ENCODE data around the gene KRTAP10-8.
"Not testable (repeated sequence)": the region's sequence is repeated elsewhere in the genome, so short reads cannot be mapped to it uniquely, and the experiment has no call there.

Gene KRTAP10-8

DNA sequence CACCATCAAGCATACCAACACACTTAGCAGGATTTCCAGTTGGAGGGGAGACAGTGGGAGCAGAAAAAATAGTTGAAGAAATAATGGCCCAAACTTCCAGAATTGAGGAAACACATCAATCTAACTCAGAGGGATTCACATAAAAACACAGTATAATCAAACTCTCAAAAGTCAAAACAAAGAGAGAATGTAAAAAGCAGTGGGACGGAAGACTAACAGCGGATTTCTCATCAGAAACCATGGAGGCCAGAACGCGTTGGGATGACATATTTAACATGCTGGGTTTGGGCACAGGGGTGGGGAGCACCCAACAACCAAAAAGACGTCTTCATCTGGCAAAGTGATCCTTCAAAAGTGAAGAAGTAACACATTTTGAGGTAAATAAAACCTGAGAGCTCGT lies 8.0 kb downstream of the KRTAP10-8 start:
- no peak for DNase-seq

DNA sequence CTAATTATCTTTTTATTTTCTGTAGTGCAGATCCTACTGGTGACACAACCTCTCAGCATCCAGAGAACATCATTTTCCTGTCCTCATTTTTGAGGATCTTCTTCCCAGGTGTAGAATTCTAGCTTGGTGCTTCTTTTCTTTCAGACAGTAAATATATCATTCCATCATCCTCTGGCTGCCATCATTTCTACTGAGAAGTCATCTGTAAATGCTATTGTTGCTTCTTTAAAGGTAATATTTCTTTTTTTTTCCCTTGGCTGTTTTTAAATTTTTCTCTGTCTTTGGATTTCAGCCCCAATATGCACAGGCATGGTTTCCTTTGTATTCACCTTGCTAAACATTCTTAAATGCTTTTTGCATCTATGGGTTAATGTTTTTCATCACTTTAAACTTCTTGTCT lies 11.7 kb downstream of the KRTAP10-8 start:
- DNase-seq, result no peak

DNA sequence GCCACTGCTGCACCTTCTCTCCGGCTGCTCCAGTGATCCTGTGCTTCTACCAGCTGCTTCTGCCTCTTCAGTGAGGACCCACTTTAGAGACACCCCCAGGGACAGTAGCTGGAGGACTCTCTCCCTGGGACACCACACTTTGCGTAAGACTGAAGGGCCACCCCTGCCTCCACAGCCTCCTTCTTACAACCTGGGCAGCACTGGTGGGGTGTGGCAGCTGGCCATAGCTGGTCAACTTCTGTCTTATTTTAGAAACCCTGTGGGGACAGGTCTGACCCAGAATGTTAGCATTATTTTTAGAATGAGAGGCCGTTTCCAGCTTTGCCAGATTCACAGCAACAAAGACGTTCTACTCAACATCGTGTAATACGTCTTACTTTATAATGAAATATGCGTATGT lies 13.9 kb downstream of the KRTAP10-8 start:
- DNase-seq, result no peak

DNA sequence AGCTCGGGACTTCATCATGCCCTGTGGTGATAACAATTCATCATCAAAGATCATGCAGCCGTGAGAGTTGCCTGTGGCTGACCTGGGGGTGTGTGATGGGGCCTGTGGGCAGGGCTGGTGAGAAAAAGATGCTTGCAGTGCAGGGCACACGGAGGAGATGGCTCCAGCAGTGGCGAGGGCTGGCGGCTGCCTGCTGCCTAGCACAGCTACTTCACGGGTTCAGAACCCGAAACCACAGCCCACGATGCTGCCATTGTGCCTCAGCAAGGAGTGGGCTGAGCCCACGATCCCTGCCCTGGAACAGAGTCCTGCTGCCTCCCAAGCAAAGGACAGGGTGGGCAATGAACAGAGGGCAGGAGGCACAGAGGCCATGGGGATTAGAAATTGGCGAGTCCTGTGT lies 14.4 kb downstream of the KRTAP10-8 start:
- no peak for DNase-seq

DNA sequence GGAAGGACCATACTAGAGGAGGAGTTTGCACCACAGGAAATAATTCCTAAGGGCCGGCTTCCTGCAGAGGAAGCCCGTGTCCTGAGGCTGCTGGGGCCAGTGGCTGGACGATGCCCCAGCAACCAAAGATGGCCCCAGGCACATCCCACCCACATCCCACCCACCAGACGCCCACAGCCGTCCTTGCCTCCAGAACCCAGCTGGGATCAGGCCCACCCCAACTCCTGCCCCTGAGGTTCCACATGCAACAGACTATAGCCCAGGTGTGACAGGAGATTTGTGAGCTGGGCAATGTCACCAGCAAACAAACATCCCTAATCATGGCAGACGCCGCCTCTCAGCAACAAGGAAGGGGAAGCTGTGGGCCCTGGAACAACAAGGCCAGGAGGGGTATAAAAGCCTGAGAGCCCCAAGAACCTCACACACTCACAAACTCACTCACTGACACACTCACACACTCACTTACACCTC lies 14.8 kb downstream of the KRTAP10-8 start, which contains the start of gene KRTAP10-9:
Gene KRTAP10-9, plus strand, starts transcription at position 421 of the 471 bp plus-strand sequence. CDS start 79 bp downstream, outside the sequence.
- no peak for DNase-seq

DNA sequence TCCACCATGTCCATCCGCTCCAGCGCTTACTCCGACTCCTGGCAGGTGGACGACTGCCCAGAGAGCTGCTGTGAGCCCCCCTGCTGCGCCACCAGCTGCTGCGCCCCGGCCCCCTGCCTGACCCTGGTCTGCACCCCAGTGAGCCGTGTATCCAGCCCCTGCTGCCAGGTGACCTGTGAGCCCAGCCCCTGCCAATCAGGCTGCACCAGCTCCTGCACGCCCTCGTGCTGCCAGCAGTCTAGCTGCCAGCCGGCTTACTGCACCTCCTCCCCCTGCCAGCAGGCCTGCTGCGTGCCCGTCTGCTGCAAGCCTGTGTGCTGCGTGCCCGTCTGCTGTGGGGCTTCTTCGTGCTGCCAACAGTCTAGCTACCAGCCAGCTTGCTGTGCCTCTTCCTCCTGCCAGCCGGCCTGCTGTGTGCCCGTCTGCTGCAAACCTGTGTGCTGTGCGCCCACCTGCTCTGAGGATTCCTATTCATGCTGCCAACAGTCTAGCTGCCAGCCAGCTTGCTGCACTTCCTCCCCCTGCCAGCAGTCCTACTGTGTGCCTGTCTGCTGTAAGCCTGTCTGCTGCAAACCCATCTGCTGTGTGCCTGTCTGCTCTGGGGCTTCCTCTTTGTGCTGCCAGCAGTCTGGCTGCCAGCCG lies 15.4 kb downstream of the KRTAP10-8 start:
- not testable (repeated sequence) for DNase-seq

DNA sequence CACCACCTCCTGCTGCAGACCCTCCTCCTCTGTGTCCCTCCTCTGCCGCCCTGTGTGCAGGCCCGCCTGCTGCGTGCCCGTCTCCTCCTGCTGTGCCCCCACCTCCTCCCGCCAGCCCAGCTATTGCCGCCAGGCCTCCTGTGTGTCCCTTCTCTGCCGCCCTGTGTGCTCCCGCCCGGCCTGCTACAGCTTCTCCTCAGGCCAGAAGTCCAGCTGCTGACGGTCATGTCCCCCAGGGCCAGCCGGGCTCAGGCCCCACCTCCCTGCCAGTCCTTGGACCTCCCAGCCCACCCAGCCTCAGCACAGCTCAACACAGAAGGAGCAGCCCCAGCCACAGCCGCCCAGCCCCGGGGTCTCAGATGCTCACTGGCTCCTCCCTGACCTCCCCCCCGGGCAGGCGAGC lies 16.0 kb downstream of the KRTAP10-8 start:
- DNase-seq, result not testable (repeated sequence)

DNA sequence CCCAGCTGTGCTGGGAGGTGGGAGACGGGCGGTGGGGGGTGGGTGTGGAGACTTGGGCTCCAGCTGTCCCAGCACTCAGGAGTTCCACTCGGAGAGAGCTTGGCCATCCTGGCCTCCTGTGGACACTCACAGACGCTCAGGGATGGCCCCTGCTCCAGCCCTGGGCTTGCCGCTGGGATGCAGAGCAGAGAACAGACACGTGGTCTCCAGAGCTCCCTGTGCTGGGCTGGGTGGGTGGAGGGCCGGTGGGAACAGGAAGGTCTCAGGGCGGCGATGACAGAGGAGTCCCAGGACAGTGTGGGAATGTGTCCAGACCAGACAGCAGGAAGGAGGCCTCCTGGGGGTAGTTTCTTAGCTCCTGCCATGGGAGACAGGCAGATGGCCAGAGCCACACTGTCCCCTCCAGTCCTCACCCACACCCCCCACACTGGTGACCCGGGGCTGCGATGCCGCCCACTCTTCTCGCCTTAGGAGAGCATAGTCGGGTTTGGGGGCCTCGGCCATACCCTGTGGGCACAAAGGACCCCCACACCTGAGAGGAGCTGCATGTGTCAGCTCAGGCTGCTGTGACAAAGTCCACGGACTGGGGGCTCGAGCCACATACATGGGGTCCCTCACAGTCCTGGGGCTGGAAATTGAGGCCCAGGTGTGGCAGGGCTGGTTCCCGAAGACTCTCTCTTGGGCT lies 17.0 kb downstream of the KRTAP10-8 start:
- DNase-seq, result no peak

DNA sequence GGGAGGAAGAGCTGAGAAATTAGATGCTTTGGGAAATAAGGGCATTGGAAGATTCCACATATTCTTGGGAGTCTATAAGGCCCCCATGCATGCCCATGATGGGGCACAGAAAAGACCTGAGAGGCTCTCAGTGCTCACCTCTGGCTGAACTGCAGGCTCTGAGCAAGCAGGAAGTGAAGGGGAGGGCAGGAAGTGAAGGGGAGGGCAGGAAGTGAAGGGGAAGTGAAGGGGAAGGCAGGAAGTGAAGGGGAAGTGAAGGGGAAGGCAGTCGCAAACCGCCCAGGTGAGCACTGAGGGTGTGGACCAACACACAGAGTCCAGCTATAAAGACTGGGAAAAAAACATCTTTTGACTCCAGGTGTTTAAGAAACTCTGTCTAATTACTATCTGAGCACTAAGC lies 18.6 kb downstream of the KRTAP10-8 start:
- DNase-seq, result no peak

DNA sequence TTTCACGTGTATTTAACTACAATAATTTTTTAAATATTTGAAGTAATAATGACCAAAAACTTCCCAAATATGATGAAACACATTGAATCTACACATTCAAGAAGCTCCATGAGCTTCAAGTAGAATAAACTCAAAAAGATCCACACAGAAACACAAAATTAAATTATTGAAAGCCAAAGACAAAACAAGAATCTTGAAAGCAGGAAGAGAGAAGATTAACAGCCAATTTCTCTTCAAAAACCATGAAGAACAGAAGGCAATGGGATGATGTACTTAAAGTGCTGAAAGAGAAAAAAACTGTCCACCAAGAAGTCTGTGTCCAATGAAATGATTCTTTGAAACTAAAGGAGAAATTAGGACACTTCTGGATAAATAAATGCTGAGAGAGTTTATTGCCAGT lies 20.2 kb downstream of the KRTAP10-8 start:
- no peak for DNase-seq

DNA sequence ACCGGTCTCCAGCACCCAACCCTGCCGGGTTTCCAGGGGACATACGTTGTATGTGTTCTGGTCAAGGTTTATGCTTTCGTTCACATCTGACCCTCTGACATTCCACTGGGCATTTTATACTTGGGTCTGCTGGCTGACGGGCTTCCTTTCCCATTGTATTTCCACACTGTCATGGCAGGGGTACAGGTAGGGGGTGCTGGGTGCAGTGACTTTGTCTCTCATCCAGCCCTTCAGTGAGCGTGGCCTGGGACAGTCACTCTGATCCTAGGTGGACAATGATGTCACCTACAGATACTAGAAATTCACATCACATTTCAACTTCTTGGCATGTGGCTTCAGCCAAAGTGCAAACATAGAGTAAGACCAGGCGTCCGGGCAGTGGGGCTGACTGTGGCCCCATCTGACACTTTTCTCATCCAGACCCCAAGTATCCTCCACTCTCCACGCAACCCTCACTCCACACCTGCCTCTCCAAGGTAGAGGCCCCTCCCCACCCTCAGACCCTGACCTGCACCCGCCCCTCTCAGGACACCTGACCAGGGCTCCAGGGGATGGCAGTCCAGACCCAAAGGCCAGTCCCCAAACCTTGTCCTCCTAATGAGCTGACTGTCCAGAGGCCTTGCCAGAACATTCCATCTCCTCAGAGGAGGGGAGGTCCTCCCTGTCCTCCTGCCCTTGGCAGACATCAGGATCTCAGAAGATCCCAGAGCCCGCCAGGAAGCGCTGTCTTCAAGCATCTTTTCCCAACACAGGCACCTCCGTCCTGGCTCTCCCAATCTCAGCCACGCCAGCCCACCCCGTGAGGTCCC lies 24.5 kb downstream of the KRTAP10-8 start:
- DNase-seq, result no peak

DNA sequence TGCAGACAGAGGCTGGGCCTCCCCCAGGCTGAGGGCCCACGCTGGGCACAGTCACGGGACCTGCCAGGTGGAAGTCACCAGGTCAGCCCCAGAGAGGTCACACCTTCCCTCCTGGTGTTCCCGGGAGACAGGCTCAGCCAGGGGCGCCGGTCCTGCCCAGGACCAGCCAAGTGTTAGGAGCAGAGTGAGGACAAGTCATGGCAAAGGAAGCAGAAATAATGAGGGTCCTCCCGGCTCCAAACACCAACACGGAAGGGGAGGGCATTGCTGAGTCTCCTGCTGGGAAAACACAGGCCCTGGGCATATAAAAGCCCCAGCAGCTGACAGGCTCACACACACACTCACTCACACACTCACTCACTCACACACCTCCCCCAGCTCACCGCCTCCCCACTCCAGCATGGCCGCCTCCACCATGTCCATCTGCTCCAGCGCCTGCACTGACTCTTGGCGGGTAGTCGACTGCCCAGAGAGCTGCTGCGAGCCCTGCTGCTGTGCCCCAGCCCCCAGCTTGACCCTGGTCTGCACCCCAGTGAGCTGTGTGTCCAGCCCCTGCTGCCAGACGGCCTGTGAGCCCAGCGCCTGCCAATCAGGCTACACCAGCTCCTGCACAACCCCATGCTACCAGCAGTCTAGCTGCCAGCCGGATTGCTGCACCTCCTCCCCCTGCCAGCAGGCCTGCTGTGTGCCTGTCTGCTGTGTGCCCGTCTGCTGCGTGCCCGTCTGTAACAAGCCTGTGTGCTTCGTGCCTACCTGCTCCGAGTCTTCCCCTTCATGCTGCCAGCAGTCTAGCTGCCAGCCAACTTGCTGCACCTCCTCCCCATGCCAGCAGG lies 25.4 kb downstream of the KRTAP10-8 start, which contains the start of gene KRTAP10-10:
Gene KRTAP10-10, plus strand, starts transcription at position 339 of the 833 bp plus-strand sequence. Its CDS starts 62 bp downstream, at position 401.
- no peak for DNase-seq

DNA sequence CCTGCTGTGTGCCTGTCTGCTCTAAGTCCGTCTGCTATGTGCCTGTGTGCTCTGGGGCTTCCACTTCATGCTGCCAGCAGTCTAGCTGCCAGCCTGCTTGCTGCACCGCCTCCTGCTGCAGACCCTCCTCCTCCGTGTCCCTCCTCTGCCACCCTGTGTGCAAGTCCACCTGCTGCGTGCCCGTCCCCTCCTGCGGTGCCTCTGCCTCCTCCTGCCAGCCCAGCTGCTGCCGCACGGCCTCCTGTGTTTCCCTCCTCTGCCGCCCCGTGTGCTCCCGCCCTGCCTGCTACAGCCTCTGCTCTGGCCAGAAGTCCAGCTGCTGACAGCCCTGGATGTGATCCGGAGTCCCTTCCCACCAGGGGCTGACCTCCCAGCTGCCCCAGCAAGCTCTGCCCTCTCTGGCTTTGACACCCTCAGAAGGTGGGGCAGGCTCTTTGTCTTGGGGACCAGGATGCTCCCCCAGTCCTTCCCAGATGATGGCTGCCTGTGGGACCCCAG lies 26.0 kb downstream of the KRTAP10-8 start:
- DNase-seq, result not testable (repeated sequence)

DNA sequence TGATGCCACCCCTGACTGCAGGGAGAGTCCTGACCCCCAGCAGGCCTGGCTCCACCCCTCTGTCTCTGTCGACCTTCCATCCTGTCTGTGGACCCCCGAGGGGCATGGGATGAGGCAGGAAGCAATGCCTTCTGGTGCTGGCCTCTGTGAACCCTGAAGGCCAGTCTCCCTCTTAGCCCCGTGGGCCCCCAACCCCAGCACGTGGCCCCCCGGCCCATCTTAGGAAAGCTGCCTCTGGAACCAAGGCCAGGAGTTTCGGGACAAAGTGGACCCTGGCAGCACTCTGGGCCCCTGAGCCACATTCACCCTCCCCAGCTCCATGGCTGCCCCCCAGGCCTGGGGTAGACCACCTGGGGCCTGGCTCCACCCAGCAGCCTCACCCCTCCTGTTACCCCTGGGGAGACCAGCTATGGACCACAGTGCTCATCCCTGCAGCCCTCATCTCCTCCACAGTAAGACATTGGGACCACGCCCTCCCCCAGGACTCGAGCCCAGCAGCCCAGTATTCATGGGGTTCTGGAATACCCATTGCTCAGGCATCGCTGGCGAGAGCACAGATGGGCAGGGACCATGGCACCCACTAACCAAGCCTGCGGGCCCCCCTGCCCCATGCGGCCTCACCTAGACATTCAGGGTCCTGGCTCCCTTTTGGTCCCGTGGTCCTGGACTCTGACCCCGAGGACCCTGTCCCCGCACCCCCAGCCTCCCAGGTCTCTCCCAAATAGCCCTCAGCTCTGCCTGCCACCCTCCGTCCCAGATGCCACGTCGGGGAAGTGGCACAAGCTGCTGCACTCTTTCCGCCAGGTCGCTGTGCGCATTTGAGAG lies 26.8 kb downstream of the KRTAP10-8 start:
- DNase-seq, result not testable (repeated sequence)

DNA sequence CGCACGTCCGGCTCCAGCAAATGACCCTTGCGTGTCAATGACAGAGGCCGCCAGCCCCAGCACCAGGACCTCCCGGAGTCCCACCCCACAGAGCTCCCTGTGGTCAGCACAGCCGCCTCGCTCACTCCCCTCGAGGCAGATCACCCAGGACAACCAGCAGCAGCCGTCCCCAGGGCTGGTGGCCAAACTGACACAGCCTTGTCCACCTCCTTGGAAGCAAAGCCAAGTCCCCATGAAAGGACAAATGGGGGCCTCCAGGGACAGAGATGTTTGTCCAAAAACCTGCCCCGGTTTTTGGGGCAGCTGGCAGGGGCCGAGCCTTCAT lies 27.4 kb downstream of the KRTAP10-8 start:
- DNase-seq, result no peak

DNA sequence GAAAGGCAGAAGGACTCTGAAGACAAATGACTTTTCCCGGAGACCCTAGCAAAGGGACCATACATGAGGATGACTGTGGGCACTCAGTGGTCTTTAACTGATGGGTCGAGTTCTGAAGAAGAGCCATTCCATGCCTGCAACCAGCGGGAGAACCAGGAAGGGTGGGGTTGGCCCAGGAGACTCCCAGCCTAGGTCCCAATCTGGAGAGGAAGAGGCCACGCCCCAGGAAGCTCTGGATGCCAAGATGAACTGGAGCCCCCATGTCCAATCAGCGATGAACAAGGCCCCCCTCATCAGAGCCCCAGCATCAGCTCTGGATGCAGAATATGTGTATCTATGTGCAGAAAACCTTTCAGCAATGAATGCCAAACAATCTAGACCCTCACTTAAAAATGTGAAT lies 28.9 kb downstream of the KRTAP10-8 start:
- DNase-seq, result no peak

DNA sequence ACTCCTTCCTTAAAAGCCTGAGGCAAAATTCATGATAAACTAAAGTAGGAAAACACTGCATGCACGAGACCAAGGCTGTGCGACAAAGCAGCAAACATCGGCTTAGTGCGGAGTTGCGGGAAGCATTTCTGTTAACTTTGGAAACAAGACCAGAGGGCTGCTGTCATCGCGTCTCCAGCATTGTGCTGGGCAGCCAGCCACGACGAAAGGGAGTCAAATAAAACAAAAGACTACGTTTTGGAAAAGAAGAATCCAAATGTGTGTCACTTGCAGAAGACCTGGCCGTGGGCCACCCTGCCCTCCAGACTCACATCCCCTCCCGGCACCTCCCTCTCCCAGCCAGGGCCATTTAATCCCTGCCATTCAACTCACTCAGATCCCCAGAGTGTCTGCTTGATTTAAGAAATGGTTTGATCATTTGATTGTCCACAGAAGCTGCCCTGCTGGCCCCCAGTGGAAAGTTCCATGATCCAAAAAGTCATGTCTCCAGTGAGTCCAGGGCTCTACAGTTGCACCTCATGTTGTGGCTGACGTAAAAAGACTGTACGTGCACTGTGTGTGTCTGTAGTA lies 31.9 kb downstream of the KRTAP10-8 start:
- no peak for DNase-seq

DNA sequence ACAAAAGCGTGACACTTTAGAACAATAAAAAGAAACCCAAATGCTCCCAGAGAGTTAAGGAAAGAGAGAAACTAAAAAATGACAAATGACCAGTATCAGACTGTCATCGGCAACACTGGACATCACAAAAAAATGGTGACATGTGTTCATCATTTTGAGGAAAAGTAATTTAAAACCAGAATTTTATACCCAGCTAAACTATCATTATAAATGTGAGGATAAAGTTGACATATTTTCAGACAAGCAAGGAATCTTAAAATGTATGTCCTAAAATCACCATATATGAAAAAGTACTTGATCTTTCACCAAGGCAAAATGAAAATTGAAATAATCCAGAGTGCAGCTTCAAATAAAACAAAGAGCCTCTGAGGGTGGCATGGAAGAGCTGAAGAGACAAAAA lies 33.0 kb downstream of the KRTAP10-8 start:
- no peak for DNase-seq

DNA sequence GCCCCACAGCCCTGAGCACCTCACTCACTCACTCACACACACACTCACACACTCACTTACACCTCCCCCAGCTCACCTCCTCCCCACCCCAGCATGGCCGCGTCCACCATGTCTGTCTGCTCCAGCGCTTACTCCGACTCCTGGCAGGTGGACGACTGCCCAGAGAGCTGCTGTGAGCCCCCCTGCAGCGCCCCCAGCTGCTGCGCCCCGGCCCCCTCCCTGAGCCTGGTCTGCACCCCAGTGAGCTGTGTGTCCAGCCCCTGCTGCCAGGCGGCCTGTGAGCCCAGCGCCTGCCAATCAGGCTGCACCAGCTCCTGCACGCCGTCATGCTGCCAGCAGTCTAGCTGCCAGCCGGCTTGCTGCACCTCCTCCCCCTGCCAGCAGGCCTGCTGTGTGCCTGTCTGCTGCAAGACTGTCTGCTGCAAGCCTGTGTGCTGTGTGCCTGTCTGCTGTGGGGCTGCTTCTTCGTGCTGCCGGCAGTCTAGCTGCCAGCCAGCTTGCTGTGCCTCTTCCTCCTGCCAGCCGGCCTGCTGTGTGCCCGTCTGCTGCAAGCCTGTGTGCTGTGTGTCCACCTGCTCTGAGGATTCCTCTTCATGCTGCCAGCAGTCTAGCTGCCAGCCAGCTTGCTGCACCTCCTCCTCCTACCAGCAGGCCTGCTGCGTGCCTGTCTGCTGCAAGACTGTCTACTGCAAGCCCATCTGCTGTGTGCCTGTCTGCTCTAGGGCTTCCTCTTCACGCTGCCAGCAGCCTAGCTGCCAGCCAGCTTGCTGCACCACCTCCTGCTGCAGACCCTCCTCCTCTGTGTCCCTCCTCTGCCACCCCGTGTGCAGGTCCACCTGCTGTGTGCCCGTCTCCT lies 34.7 kb downstream of the KRTAP10-8 start, which contains the start of gene KRTAP10-11:
Gene KRTAP10-11, plus strand, starts transcription at position 49 of the 856 bp plus-strand sequence. Its CDS starts 45 bp downstream, at position 94.
- not testable (repeated sequence) for DNase-seq

DNA sequence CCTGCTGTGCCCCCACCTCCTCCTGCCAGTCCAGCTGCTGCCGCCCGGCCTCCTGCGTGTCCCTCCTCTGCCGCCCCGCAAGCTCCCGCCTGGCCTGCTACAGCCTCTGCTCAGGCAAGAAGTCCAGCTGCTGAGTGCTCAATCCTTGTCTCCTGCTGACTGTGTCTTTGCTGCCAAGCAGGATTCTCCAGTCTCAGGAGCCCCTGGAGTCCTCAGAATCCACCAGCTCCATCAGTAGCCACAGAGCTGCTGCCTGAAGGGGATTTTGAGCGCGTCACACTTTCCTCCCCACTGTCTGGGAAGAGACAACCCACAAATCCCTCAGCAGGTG lies 35.3 kb downstream of the KRTAP10-8 start:
- DNase-seq, result no peak
